GM18907 (cell line): ENCODE results near the gene RAB22A.
A peak's percentile ranks its signal among the peaks of the same experiment; 100 is the strongest.

ENCODE experiments used
- ATAC-seq: cut with Tn5 transposase; IDR thresholded peaks from one replicate; pipeline ENCODE4 v1.9.1; 2021; ENCODE audit warnings: mild to moderate bottlenecking, moderate library complexity; ENCODE audit not compliant: unreplicated experiment

Gene RAB22A

DNA sequence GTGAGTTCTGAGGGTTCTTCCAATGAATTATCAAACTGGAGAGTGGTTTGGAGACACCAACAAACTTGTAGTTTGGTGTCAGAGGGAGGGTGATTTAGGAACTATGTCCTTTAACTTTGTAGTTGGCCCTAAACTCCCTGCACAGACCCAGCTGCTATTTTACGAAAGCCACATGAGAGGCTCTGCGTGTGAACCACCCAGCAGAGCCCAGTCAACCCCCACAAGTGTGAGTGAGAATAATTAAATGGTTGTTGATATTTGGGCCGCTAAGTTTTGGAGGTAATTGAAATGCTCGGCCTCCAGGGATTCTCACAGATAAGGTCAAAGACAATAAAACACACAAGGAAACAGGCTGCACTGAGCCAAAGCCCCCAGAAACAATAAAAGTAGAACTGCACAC is 72.6 kb downstream of the RAB22A start:
- no peak for ATAC-seq

- no peak for ATAC-seq
These were observed 75.3 kb downstream of the RAB22A start for GRCh38 chr20:58384821-58385220.

- ATAC-seq, result no peak
These were observed 78.6 kb downstream of the RAB22A start for GRCh38 chr20:58388028-58388601.

- peak; percentile 94 for ATAC-seq
These were observed 79.4 kb downstream of the RAB22A start, which contains the start of gene VAPB for GRCh38 chr20:58388882-58389323. Gene VAPB (plus strand): TSS chr20:58389229. CDS start chr20:58389460, 231 bp downstream.

- peak; percentile 34 for ATAC-seq
These were observed 79.9 kb downstream of the RAB22A start for GRCh38 chr20:58389324-58389967.

- no peak for ATAC-seq
These were observed 80.6 kb downstream of the RAB22A start for GRCh38 chr20:58389968-58390658.

GRCh38 chr20:58390659-58391035 is 81.1 kb downstream of the RAB22A start:
- ATAC-seq, result no peak

GRCh38 chr20:58392286-58392685 is 82.8 kb downstream of the RAB22A start:
- ATAC-seq, result no peak

DNA sequence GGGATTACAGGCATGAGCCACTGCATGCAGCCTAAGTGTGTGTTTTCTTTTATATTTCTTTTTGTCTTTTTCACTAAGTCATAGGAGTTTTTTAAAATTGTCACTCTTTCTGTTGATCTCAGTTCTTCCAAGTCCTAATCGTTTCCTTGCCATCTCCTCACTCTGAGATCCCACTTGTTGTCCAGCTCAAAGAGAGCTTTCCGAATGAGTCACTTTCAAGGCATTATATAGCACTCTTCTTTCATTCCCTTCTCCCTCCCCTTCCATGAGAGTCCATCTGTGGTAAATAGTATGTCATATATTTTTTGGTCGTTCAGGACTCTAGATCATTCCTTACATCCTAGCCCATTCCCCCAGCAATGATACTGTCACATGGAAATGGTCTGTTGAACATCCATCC is 83.8 kb downstream of the RAB22A start:
- ATAC-seq, result no peak

DNA sequence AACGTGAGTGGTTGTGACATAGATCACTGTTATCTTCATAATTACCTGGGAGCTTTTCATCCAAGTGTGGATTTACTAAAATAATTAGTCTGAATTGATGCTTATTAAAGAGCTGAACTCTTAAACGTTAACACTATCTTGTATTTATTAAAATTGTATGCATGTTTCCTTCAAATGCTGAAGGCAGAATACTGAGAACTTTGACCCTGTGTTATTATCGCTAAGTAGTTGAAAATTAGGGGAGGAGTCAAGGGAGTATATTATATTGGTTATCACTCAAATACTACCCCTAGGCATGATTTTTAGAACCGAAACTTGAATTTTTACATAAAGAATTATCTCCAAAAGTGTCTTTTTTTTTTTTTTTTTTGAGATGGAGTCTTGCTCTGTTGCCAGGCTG is 85.3 kb downstream of the RAB22A start:
- no peak for ATAC-seq

GRCh38 chr20:58395604-58396003 is 86.1 kb downstream of the RAB22A start:
- ATAC-seq, result no peak

DNA sequence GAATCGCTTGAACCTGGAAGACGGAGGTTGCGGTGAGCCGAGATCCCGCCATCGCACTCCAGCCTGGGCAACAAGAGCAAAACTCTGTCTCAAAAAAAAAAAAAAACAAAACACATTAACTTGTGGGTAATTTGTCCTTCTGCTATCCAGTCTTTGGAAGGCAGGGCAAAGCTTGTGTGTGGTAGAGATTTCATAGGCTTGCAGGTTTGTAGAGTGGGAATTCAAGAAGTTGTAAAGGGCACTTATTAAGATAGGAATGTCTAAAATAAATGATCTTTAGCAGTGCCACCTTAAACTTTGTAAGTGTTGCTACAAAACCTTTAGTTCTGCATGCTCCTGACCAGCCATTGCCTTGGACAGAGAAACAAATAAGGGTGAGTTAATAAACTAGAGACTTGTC is 87.9 kb downstream of the RAB22A start:
- ATAC-seq, result no peak

GRCh38 chr20:58398254-58398653 is 88.7 kb downstream of the RAB22A start:
- ATAC-seq, result no peak

GRCh38 chr20:58399926-58400325 is 90.4 kb downstream of the RAB22A start:
- ATAC-seq, result no peak

- ATAC-seq, result no peak
These were observed 91.6 kb downstream of the RAB22A start for GRCh38 chr20:58401162-58401561.

DNA sequence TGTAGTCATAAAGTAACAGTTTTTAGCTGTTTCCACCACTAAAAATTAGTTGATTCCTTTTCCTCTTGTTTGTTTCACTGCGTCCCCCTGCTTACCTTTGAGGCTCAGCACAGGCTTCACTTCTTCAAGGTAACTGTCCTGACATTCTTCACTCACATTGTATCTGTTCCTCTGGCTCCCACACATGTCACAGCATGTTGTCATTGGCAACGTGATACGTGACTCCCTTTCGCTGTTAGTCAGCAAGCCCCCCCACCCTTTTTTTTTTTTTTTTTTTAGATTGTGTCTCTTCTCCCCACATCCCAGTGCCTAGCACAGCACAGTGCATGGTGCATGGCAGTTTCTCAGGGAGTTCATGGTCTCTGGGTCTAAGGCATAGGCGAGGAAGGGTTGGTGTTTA is 92.8 kb downstream of the RAB22A start:
- no peak for ATAC-seq

DNA sequence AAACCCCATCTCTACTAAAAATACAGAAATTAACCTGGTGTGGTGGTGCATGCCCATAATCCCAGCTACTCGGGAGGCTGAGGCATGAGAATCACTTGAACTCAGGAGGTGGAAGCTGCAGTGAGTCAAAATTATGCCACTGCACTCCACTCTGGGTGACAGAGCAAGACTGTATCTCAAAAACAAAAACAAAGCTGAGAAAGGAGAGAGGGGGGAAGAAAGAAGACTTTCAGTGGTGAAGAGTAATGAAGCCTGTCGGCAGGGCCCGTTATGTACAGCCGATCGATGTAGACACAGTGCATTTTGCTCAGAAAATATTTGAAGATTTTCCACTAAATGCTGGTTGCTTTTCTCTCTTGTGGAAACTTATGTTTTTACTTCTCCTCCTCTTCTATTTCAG is 93.3 kb downstream of the RAB22A start:
- ATAC-seq, result peak; percentile 83

GRCh38 chr20:58403272-58403671 is 93.8 kb downstream of the RAB22A start:
- ATAC-seq, result peak; percentile 19

GRCh38 chr20:58405504-58406291 is 96.2 kb downstream of the RAB22A start:
- ATAC-seq, result no peak

DNA sequence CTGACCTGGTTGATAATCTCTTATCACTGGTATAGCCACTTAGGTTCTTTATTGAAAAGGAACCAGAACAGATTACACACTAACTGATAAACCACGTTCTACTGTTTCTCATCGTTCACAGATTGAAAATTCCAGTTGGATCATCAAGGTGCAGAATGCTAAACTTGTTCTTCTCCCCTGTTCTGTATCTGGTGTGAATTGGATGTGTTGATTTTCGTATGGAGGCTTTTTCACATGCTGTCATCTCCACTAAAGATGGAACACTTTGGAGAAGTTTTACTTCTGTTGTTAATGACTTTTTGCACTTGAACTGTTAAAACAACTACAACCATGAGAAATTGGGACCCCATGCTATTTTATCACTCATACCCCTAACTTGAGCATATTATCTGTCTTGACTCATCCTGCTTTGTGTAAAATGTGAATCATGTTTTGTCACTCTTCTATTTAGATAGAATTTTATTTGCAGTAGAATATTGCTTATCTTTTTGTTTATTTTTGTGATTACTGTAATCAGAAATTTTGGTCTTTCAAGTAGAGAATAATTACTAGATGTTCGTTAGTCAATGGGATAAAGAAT is 97.0 kb downstream of the RAB22A start:
- ATAC-seq, result no peak
